Measurements from ENCODE around the gene NT5C1A.

DNA sequence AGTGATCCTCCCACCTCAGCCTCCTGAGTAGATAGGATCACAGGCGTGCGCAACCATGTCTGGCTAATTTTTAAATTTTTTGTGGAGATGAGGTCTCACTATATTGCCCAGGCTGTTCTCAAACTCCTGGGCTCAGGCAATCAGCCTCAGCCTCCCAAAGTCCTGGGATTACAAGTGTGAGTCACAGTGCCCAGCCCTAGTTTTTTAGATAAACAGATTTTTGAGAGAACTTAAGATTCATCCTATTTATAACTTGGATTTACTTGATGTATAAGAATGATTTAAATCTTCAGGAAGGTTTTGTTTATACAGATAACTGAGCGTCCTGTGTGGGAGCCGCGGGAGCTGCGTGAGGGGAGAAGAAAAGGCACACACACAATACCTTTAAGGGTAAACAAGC lies 58.7 kb downstream of the NT5C1A start:
- TF ChIP-seq, protein P1, sequence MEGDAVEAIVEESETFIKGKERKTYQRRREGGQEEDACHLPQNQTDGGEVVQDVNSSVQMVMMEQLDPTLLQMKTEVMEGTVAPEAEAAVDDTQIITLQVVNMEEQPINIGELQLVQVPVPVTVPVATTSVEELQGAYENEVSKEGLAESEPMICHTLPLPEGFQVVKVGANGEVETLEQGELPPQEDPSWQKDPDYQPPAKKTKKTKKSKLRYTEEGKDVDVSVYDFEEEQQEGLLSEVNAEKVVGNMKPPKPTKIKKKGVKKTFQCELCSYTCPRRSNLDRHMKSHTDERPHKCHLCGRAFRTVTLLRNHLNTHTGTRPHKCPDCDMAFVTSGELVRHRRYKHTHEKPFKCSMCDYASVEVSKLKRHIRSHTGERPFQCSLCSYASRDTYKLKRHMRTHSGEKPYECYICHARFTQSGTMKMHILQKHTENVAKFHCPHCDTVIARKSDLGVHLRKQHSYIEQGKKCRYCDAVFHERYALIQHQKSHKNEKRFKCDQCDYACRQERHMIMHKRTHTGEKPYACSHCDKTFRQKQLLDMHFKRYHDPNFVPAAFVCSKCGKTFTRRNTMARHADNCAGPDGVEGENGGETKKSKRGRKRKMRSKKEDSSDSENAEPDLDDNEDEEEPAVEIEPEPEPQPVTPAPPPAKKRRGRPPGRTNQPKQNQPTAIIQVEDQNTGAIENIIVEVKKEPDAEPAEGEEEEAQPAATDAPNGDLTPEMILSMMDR (conservative IDR thresholded peaks at IDR 0.05; ENCODE audit: low read length): no peak
- TF ChIP-seq EZH2phosphoT487 (IDR thresholded peaks at IDR 0.05; ENCODE audit: borderline replicate concordance, low read depth, low read length): no peak

Data from OCI-LY7 (cell line).